Retinal pigment epithelial cell (primary cell): ENCODE measurements around the gene TSKU.

Source experiments
- DNase-seq: peaks from one replicate; pipeline ENCODE4 v3.0.0-alpha.2; 2010; ENCODE audit warnings: low read depth
- H3K4me3 ChIP-seq: 2 replicates; pipeline ENCODE4 v1.5.1; 2011; ENCODE audit warnings: mild to moderate bottlenecking, low read length, control low read depth, moderate library complexity
- TF ChIP-seq, protein P1 (sequence below): conservative IDR thresholded peaks from 2 replicates; pipeline ENCODE4 v1.5.1; 2011; ENCODE audit warnings: low read depth, low read length, control low read depth, inconsistent platforms

Gene TSKU

GRCh38 chr11:76745561-76746207 is 37.5 kb upstream of the TSKU start:
- H3K4me3 ChIP-seq, result no peak overlapping the region
- no peak for DNase-seq
- TF ChIP-seq, protein P1, sequence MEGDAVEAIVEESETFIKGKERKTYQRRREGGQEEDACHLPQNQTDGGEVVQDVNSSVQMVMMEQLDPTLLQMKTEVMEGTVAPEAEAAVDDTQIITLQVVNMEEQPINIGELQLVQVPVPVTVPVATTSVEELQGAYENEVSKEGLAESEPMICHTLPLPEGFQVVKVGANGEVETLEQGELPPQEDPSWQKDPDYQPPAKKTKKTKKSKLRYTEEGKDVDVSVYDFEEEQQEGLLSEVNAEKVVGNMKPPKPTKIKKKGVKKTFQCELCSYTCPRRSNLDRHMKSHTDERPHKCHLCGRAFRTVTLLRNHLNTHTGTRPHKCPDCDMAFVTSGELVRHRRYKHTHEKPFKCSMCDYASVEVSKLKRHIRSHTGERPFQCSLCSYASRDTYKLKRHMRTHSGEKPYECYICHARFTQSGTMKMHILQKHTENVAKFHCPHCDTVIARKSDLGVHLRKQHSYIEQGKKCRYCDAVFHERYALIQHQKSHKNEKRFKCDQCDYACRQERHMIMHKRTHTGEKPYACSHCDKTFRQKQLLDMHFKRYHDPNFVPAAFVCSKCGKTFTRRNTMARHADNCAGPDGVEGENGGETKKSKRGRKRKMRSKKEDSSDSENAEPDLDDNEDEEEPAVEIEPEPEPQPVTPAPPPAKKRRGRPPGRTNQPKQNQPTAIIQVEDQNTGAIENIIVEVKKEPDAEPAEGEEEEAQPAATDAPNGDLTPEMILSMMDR, result no peak

GRCh38 chr11:76747153-76747914 is 35.8 kb upstream of the TSKU start:
- TF ChIP-seq, protein P1, result no peak
- no peak for DNase-seq
- H3K4me3 ChIP-seq, result no peak overlapping the region

DNA sequence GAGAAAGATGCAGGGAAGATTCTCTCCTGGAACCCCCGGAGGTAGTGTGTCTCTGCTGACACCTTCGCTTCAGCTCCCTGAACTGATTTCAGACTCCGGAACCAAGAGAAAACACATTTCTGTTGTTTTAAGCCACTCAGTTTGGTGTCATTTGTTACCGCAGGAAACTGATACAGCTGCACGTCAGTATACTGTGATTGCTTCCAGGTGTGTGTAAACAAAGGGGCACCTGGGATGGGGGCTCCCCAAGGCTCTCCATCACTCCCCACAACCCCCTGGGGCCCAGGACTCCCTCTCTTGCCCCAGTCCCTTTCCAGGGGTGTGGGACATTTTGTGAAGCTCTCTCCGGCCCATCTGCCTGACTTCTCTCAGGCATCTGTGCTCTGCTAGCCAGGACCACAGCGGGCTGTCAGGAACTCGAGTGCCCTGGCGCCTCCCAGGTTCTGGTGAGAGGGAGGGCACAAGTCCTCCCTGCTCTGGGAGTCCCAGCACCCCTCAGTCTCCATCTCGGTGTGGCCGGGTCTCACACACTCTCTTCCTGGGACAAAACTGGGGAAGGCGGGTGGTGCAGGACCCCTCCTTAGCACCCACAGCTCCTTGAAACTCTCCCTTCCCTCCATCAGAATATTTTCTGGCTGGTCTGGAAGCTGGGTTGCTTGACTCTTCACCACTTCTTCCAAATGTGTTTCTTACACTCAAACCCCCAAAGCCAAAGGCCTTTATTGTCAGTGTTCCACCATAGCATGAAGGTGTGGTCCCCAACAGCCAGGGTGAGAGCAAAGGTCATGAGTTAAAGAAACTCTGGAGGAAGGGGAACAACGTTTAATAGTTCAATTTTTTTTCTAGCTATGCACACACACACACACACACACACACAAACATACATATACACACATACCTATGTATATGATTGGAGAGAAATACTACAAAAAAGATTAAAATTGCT is 35.0 kb upstream of the TSKU start:
- no peak overlapping the region for H3K4me3 ChIP-seq
- DNase-seq, result no peak
- TF ChIP-seq, protein P1, result no peak

- TF ChIP-seq, protein P1, result no peak
- no peak for DNase-seq
- H3K4me3 ChIP-seq, result no peak overlapping the region
Measured at GRCh38 chr11:76748948-76749347, 34.2 kb upstream of the TSKU start.

DNA sequence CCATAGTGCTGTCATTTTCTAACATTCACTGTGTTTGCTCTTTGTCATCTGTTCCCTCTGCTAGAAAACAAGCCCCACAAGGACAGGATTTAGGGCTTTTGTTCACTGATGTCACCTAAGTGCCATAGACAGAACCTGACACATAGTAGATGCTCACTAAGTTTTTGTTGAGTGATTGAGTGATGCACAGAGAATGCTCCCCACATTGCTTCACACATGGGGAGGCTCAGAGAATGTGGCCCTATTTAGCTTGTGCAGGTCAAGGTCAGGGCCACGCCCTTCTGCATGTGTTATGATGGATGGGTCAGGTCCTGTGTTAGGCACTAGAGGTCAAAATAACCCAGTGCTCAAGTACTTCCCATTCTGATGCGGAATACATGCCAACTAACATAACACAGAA is 33.1 kb upstream of the TSKU start:
- no peak overlapping the region for H3K4me3 ChIP-seq
- DNase-seq, result no peak
- TF ChIP-seq, protein P1, result no peak

DNA sequence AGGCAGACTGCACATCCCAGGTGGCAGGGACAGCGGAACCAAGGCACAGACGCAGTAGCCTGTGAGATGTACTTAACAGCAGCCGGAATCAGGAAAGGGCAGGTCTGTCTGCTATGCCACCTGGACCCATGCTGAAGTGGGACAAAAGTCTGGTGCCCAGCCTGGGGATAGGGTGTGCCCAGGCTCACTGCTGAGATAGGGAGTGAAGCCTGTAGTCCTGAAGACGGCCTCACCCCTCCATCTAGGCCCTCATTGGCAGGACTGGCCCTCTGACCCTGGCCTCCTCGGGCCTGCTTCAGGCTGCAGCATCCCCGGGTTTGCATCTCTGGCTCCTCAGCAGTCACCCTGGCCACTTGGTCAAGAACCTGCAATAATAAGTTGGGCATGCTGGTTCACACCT is 32.4 kb upstream of the TSKU start:
- TF ChIP-seq, protein P1, result no peak
- no peak overlapping the region for H3K4me3 ChIP-seq
- no peak for DNase-seq
